GM18511 (cell line): ENCODE data around the gene OR12D1.

ENCODE experiments used
- ATAC-seq: cut with Tn5 transposase; IDR thresholded peaks from one replicate; pipeline ENCODE4 v1.9.1; 2021; ENCODE audit warnings: mild to moderate bottlenecking, moderate library complexity; ENCODE audit not compliant: unreplicated experiment

OR12D1 gene

DNA sequence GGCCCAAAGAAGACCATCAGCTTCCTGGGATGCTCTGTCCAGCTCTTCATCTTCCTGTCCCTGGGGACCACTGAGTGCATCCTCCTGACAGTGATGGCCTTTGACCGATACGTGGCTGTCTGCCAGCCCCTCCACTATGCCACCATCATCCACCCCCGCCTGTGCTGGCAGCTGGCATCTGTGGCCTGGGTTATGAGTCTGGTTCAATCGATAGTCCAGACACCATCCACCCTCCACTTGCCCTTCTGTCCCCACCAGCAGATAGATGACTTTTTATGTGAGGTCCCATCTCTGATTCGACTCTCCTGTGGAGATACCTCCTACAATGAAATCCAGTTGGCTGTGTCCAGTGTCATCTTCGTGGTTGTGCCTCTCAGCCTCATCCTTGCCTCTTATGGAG is 47.3 kb downstream of the OR12D1 start:
- ATAC-seq, result no peak

GRCh38 chr6:29465279-29465678 is 50.6 kb downstream of the OR12D1 start:
- ATAC-seq, result no peak

- ATAC-seq, result no peak
Observed at GRCh38 chr6:29465801-29466200, 51.1 kb downstream of the OR12D1 start.

- ATAC-seq, result no peak
Observed at GRCh38 chr6:29466241-29466640, 51.5 kb downstream of the OR12D1 start.
